ENCODE results near the gene SURF6. TPM values are rescaled to one million over a fixed set of nuclear protein-coding genes. Genes with fewer than 3 reads are reported as not detected.

SURF6 gene
- total RNA-seq, 4 donors from 2014 or later = 15.0 to 36.2 (median 27.5) TPM

GRCh38 chr9:133382507-133383141, 46.6 kb upstream of the SURF6 start:
- intact Hi-C loops (cut with DNase I) = no loop called here
- TF ChIP-seq POLR2AphosphoS5 (IDR thresholded peaks at IDR 0.05) = no peak
- no peak for TF ChIP-seq POLR2A (IDR thresholded peaks at IDR 0.05; ENCODE audit: low read depth)
- no peak for TF ChIP-seq CTCF (IDR thresholded peaks at IDR 0.05)
- TF ChIP-seq EP300 (IDR thresholded peaks at IDR 0.05) = no peak
- Histone ChIP-seq H3K9me3 (no peaks in the 10 kb centered on the region), H3K4me3 (no peak overlapping the region), H3K27me3 (no peaks in the 10 kb centered on the region), H3K4me1 (no peaks in the 10 kb centered on the region), H3K27ac (replicated peaks in 1 of 4) (no peak overlapping the region), H3K36me3 (no peaks in the 10 kb centered on the region)
- 92% methylated on average over 4 of the region's 4 CpGs for WGBS
- DNase-seq (ENCODE audit: extremely low spot score) = no peak

DNA sequence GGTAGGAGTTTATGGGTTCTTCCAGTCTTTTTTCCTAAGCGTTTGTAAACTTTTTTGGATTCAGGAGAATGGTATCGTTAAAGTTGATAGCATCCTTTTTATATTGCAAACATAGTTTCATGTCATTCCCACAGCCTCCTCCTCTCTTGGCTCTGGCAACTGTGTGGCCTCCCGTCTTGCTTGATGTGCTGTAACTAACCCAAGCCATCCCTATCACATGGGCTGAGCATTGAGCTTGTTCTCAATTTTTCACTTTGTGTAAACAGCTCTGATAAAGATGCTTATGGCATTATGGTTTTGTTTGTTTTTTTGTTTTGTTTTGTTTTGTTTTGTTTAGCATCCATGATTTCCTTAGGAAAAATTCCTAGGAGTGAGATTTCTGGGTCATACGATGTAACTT, 44.7 kb upstream of the SURF6 start:
- DNase-seq (ENCODE audit: extremely low spot score) = no peak
- Histone ChIP-seq H3K9me3 (no peaks in the 10 kb centered on the region), H3K36me3 (no peaks in the 10 kb centered on the region), H3K27me3 (no peaks in the 10 kb centered on the region), H3K4me3 (no peak overlapping the region), H3K4me1 (peaks cover 7 to 8% (median 7%) of the 10 kb centered on the region in 4 donors), H3K27ac (replicated peaks in 1 of 4) (no peak overlapping the region)
- WGBS = 76% methylated on average over 4 of the region's 4 CpGs
- TF ChIP-seq POLR2AphosphoS5 (IDR thresholded peaks at IDR 0.05) = no peak
- TF ChIP-seq CTCF (IDR thresholded peaks at IDR 0.05) = no peak
- TF ChIP-seq POLR2A (IDR thresholded peaks at IDR 0.05; ENCODE audit: low read depth) = no peak
- TF ChIP-seq EP300 (IDR thresholded peaks at IDR 0.05) = no peak
- intact Hi-C loops (cut with DNase I) = no loop called here

DNA sequence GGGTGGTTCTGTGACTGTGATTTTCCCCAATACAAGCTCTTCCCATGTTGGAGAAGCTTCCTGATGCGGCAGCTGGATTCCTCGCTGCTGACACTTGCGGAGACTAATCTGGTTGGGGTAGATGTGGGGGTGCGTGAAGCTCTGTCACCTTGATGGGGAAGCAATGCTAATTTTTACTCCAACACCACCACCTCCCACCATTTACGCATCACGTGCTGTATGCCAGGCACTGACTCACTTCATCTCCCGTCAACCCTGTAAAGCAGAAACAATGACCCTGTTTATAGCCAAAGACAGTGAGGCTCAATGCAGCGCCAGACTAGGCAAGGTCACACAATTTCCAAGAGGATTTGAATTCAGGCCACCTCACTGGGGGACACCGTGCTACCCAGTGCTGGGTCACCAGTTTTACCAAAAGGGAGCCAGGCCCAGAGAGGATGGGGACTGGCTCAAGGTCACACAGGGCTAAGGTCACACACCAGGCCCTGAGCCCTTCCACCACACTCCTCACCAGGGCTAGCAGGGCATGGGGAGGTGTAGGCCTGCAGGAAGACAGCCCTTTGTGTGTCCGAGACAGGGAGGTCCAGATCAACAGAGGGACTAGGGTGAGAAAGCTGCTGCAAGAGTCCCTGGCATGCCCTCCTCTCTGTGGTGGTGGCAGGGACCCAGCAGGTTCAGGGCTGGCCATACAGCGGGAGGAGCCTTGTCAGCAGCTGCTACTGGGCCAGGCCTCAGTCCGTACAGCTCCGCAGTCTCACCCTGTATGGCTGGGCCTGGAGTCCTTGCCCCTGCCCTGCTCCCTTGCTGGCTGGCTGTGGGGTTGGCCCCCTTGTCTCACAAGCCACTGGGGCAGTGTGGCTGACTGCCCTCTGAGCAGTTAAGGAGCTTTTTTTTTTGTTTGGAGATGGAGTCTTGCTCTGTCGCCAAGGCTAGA, 43.4 kb upstream of the SURF6 start:
- intact Hi-C loops (cut with DNase I) = no loop called here
- Histone ChIP-seq H3K27ac (replicated peaks in 1 of 4) (no peak overlapping the region), H3K4me1 (peaks cover 11 to 16% (median 15%) of the 10 kb centered on the region in 4 donors), H3K36me3 (no peaks in the 10 kb centered on the region), H3K27me3 (no peaks in the 10 kb centered on the region), H3K4me3 (no peak overlapping the region), H3K9me3 (no peaks in the 10 kb centered on the region)
- DNase-seq (ENCODE audit: extremely low spot score) = no peak
- whole genome bisulfite sequencing = 91% methylated on average over 11 of the region's 14 CpGs
- no peak for TF ChIP-seq POLR2AphosphoS5 (IDR thresholded peaks at IDR 0.05)
- TF ChIP-seq CTCF (IDR thresholded peaks at IDR 0.05) = no peak
- TF ChIP-seq EP300 (IDR thresholded peaks at IDR 0.05) = no peak
- TF ChIP-seq POLR2A (IDR thresholded peaks at IDR 0.05; ENCODE audit: low read depth) = no peak

GRCh38 chr9:133378408-133378962, 42.5 kb upstream of the SURF6 start:
- DNase-seq (ENCODE audit: extremely low spot score) = no peak
- no peaks in the 10 kb centered on the region for H3K9me3 ChIP-seq
- H3K4me3 ChIP-seq = no peak overlapping the region
- WGBS = 90% methylated on average over 1 of the region's 1 CpG
- peaks cover 0 to under 1% (median under 1%) of the 10 kb centered on the region in 4 donors for H3K36me3 ChIP-seq
- H3K27ac ChIP-seq (replicated peaks in 1 of 4) = no peak overlapping the region
- no peaks in the 10 kb centered on the region for H3K27me3 ChIP-seq
- TF ChIP-seq CTCF (IDR thresholded peaks at IDR 0.05) (no peak), POLR2AphosphoS5 (IDR thresholded peaks at IDR 0.05) (no peak), EP300 (IDR thresholded peaks at IDR 0.05) (no peak), POLR2A (IDR thresholded peaks at IDR 0.05; ENCODE audit: low read depth) (no peak)
- H3K4me1 ChIP-seq = peaks cover 18 to 26% (median 24%) of the 10 kb centered on the region in 4 donors
- intact Hi-C loops (cut with DNase I) = no loop called here
